Measurements from ENCODE around the gene KRT86.

KRT86 gene

DNA sequence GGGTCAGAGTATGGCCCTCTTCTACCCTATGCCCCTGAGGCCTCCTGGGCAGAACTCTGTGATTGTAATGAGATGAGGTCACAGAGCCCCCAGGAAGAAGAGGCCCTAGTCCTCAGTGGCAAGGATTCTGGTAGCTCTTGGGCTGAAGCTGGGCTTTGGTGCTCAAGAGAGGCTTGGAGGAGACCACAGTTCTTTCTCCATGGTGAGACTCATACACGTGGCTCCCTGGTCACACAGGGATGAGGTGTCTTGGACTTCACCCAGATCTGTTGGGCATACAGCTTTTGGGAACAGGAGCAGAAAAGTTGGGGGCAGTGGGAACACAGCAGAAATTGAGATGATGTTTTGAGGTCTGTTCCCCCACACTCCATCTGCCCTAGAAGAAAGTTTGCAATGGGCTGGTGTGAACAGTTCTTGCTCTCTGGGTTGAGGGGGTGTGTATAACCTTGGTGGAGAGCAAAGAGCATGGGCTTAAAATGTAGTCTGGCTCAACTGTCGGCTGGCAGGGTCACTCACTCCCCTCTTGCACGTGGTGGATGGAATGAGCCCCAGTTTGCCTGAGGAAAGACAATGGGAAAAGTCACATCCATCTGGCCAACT, at the start of gene KRT86:
KRT86 (plus strand) TSS at position 125 of the 600 bp plus-strand sequence. CDS start 27,272 bp downstream, outside the sequence.
- DNase-seq: no peak
- in situ Hi-C loops (cut with HindIII; ENCODE audit: low pct_ligation_motif_present, low pct_unique_long_range_greater_than_20kb, low sequenced_read_pairs): no loop called here

DNA sequence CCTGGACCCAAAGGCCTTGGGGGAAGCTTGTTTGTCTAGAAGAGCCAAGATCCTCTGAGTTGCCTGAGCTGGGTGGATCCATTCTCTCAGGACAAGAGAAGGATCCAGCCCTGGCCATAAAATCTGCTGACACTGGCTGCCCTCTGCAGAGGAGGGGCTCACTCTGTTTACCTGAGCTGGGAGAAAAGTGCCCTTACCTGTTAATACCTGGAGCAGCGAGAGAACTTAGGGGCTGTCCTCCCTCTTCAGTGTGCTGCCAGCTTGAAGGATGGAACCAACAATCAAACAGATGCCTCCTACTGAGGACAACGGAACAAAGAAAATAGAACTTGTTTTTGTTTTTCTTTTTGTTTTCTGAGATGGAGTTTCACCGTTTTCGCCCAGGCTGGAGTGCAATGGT, 48.7 kb upstream of the KRT86 start:
- no peak for DNase-seq
- in situ Hi-C loops (cut with HindIII; ENCODE audit: low pct_ligation_motif_present, low pct_unique_long_range_greater_than_20kb, low sequenced_read_pairs): no loop called here

DNA sequence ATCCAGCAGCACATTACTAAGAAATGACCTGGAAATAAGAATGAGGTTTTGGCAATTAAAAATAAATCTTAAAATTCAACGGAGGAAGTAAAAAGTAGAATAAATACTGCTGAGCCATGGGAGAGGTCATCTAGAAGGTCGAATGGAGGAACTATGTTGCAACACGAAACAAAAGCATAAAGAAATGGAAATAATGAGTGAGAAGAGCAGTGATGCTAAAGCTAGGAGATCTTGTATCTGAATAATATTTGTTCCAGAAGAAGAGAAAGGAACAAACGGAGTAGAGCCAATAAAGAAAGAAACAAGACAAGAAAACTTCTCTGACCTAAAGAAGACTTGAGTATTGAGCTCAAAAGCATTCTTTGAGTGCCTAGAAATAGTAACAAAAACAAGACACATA, 48.0 kb upstream of the KRT86 start:
- in situ Hi-C loops (cut with HindIII; ENCODE audit: low pct_ligation_motif_present, low pct_unique_long_range_greater_than_20kb, low sequenced_read_pairs): no loop called here
- DNase-seq: no peak

DNA sequence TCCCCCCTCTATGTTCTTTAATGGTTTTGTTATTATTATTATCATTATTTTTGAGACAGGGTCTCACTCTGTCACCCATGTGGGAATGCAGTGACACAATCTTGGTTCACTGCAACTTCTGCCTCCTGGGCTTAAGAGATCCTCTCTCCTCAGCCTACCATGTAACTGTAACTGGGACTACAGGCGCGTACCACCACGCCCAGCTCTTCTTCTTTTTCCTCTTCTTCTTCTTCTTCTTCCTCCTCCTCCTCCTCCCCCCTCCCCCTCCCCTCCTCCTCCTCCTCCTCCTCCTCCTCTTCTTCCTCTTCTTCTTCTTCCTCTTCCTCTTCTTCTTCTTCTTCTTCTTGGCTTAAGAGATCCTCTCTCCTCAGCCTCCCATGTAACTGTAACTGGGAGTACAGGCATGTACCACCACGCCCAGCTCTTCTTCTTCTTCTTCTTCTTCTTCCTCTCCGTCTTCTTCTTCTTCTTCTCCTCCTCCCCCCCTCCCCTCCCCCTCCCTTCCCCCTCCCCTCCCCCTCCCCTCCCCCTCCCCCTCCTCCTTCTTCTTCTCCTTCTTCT, 46.8 kb upstream of the KRT86 start:
- in situ Hi-C loops (cut with HindIII; ENCODE audit: low pct_ligation_motif_present, low pct_unique_long_range_greater_than_20kb, low sequenced_read_pairs): no loop called here
- no peak for DNase-seq

DNA sequence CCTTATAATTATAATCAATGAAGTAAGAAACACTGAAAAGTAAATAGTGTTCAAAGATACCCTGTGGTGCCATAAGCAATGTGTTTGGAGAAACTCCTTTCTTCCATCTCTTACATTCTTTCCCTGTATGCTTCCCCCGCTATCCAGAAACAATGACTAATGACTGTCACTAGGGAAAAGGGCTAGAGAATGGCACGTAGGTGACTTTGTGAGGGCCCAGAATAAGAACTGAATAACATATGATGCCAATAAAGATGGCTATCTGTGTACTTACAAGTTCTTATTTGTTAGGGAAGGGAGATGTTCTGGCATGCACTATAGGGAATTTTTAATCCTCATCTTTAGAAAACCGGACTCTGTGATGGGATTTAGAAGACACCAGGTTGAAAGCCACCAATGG, 46.1 kb upstream of the KRT86 start:
- in situ Hi-C loops (cut with HindIII; ENCODE audit: low pct_ligation_motif_present, low pct_unique_long_range_greater_than_20kb, low sequenced_read_pairs): no loop called here
- DNase-seq: no peak

DNA sequence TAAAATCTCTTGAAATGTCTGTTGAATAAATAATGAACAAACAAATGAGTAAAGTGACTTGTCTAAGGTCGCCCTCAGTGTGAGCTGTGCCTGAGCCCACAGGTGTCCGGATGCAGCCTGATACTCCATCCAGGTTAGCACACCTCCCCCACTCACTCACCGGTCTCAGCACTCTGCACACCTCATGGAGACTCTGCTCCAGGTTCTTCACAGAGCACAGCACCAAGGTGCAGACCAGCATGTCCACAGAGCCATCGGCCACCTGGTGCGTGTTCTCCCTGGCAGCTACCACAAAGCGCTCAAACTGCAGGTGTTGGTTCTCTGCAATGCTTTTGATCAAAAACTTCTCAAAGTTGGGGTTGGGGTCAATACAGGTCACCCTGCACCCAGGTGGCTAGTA, 45.5 kb upstream of the KRT86 start:
- DNase-seq: no peak
- in situ Hi-C loops (cut with HindIII; ENCODE audit: low pct_ligation_motif_present, low pct_unique_long_range_greater_than_20kb, low sequenced_read_pairs): no loop called here

DNA sequence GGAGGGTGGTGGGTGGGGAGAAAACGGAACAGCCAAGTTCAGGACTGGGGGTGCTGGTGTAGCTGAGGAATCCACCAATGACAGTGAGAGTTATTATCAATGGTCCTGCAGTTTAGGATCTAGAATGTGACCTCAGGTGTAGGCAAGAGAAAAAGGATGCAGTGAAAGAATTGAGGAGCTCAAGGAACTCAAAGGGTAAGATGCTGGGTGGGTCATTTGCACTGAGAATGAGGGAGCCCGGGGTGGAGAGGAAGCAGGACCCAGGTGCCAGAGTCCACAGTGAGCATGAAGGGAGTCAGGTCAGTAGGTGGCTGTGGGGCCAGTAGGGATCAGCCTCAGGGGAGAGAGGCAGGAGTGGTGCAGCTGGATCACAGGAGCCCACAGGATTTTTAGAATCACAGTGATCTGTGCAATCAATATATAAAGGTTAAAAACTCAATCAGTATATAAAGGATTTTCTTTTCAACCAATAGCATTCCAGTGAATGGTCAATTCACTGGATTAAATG, 44.6 kb upstream of the KRT86 start:
- in situ Hi-C loops (cut with HindIII; ENCODE audit: low pct_ligation_motif_present, low pct_unique_long_range_greater_than_20kb, low sequenced_read_pairs): no loop called here

DNA sequence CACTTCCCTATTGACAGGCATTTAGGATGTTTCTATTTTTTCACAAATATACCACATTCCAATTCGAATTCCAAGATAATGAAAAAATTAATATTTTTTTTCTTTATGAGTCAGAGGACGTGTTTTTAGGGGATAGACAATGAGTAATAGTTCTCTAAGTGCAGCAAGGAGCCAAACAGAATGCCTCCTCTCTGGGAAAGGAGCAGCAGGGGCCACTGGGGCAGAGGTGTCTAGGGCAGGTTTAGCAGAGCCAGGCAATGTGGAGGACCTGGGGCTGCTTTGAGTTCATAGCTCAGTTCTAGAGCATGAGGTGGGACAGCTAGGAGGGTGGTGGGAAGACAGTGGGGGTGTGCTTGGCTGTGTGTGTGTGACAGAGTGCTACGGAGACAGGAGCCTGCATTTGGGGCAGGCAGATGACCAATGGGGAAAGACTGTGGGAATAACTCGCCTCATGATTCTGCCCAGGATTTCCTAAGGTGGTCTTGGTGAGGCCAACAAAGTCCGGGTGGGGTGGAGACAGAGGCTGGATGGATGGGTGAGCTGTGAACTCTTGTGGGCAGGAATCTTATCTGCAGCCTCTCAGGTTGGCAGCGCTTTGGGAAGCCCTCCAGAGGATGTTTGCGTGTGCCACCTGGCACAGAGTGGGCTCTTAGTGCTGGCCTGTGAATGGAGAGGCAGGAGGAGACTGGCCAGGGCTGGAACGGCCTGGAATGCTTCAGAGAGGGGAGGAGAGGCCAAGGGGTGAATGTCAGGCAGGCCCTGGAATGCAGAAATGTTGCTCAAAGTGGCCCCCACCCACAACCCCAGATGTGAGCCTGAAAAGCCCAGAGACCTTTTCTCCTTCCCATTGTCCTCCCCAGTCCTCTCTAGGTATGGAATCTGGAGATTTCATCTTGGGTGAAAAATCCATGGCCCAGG, 43.8 kb upstream of the KRT86 start:
- DNase-seq: peak; percentile 75
- in situ Hi-C loops (cut with HindIII; ENCODE audit: low pct_ligation_motif_present, low pct_unique_long_range_greater_than_20kb, low sequenced_read_pairs): no loop called here

More for the DNA sequence above, 44.6 kb upstream of the KRT86 start:
- DNase-seq: no peak

DNA sequence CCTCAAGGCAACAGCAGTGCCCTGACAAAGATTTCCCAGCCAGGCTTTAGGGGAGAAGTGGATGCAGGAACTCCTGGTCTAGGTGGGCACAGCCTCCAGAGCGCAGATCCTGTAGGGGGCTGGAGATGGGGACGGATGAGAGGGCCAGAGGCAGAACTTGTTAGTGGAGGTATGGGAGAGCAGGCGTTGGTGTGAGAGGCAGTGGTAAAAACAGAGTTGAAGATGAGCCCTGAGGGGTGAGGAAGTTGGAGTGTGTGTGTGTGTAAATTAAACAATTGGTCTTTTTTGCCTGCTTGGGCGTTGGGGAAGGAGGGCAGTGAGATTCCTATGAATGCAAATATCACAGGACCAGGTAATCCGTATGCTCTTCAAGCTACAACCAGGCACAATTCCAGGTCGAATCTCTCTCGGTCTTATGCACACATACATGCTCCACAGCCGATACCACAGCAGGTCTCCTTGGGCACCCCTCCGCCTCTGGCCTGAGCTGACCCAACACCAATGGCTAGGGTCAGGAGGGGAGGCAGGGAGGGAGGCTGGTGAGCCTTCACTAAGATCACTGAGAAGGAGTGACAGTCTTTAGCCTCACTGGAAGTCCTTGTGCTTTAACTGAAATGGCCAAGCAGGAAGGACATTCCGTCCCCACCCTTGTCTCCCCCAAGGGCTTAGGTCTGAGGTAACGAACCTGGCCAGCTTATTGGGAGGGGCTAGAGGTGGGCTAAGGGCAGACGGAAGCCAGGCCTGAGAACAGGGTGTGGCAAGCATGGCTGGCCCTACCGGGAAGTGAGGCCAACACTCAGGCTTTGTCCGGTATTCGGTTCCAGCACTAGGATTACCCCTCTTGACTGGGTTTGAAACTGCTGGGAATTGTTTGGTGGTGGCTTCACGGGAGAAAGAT, 42.9 kb upstream of the KRT86 start:
- DNase-seq: no peak

DNA sequence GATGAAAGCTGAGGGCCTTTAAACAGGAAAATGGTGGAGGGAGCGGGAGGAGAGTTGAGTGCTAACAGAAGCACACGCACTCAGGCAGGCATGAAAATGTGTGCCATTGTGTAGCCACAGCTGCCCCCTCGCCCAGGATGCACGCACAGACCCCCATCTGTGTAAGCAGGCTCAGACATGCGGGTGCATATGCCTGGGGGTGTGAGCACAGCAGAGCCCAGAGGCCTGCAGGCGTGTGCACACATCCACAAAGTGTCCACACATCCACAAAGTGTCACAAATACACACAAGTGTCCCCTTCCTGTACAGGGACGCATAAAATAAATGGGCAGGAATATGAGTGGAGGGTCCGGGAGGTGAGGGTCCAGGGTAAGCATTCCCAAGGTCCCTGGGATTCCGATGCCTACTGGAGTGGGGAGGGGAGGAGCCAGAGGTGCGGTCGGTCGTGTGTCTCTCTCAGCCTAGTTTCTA, 42.2 kb upstream of the KRT86 start:
- DNase-seq: no peak
- in situ Hi-C loops (cut with HindIII; ENCODE audit: low pct_ligation_motif_present, low pct_unique_long_range_greater_than_20kb, low sequenced_read_pairs): no loop called here

More for the DNA sequence above, 42.9 kb upstream of the KRT86 start:
- in situ Hi-C loops (cut with HindIII; ENCODE audit: low pct_ligation_motif_present, low pct_unique_long_range_greater_than_20kb, low sequenced_read_pairs): no loop called here

DNA sequence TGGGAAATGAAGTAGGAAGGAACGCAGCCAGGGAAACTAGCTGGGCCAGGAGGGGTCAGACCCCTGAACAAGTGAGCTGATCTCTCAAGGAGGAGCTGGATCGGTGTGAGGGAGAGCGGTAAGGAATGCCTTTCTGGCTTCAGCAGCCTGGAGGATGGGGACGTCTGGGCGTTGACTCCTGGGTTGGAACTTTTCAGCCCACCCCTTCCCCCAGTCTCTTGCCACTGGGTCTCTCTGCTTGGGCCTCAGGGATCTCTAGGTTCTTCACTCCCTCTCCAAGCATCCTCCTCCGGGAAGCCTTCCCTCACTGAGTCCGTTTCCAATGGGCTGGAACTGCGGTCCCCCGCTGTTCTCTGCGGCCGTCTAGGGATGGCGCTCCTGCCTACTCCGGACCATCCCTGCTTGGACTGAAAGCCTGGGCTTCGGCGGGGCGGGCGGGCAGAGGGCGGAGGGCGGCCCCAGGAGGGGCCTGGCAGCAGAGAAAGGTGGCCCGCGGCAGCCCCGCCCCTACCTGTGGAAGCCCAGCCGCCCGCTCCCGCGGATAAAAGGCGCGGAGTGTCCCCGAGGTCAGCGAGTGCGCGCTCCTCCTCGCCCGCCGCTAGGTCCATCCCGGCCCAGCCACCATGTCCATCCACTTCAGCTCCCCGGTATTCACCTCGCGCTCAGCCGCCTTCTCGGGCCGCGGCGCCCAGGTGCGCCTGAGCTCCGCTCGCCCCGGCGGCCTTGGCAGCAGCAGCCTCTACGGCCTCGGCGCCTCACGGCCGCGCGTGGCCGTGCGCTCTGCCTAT, 41.6 kb upstream of the KRT86 start, which contains the start of gene KRT7:
KRT7 (plus strand) TSS at position 570 of the 788 bp plus-strand sequence; CDS start at position 624, 54 bp downstream.
- in situ Hi-C loops (cut with HindIII; ENCODE audit: low pct_ligation_motif_present, low pct_unique_long_range_greater_than_20kb, low sequenced_read_pairs): no loop called here
- DNase-seq: no peak

DNA sequence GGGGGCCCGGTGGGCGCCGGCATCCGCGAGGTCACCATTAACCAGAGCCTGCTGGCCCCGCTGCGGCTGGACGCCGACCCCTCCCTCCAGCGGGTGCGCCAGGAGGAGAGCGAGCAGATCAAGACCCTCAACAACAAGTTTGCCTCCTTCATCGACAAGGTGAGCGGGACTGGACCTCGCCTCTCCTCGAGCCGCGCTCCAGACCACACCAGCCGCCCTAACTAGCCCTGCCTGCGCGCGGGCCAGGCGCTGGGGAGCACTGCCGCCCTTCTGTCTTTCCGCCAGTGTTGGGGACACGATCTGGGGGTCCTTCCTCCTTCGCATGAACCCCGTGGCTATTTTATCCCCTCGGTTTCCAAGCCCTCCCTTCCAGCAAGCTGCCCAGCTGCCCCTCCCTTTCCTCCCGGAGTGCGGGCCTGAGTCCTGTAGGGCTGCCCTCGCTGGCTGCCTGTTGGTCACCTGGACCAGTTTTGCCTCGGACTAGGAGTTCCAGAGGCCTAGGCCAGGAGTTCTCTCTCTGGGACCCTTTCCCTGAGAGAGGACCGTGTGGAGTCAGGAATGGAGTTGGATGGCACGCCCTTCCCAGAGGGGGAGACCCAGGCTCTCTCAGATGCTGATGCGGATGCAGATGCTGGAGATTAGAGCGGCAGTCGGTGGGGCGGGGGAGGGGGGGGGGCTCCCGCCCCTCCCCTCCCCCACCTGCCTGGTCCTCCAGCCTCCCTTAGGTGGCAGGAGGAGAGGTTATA, 40.8 kb upstream of the KRT86 start:
- no peak for DNase-seq
- in situ Hi-C loops (cut with HindIII; ENCODE audit: low pct_ligation_motif_present, low pct_unique_long_range_greater_than_20kb, low sequenced_read_pairs): no loop called here

DNA sequence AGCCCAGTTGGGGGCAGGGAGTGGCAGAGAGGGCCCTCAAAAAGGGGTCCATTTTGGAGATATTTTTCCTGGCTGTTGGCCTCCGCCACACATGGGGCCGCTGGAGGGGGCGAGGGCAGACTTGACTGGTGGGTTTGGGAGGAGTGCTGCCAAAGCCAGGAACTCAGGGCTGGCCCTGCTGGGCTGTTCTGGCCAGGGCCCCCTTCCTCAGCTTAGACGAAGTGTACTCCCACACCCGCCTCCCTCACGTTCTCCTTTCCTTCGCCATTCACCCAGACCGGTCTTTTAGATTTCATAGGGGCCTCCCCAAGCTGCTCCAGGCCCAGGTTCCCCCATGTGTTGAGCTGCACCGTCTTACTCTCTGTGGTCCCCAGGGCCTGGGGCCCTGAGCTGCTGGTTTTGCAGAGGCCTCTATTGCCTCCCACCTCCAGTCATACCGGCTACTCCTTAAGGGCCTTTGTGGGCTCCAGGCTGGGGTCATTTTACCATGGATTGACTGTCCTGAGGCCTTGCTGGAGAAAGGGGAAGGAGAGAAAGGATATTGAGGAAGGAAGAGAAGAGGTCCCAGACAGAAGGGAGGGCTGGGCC, 40.1 kb upstream of the KRT86 start:
- in situ Hi-C loops (cut with HindIII; ENCODE audit: low pct_ligation_motif_present, low pct_unique_long_range_greater_than_20kb, low sequenced_read_pairs): no loop called here
- DNase-seq: no peak

DNA sequence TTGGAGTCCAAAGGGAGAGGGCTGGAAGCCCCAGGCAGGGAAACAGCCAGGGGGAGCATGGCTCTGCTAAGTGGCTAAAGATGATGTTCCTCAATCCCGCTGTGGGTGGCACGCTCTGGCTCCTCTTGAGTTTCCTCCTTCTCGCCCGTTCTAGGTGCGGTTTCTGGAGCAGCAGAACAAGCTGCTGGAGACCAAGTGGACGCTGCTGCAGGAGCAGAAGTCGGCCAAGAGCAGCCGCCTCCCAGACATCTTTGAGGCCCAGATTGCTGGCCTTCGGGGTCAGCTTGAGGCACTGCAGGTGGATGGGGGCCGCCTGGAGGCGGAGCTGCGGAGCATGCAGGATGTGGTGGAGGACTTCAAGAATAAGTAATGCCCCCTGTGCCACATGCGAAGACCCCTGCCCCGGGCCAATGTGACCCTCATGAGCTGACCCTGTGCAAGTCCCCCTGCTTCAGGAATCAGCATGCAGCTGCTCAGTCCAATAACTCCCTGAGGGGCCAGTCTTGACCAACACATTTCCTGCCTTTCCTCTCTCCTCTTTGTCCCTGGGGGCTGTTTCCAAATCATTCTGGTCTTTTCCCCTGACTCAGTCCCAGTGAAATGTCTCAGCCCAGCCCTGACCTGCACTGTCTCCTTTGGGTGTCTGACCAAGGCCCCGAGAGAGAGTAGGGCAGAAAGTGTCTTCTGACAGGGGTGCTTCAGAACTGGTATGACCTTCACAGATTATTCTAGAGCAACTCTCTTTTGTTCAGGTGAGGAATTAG, 39.3 kb upstream of the KRT86 start:
- in situ Hi-C loops (cut with HindIII; ENCODE audit: low pct_ligation_motif_present, low pct_unique_long_range_greater_than_20kb, low sequenced_read_pairs): no loop called here
- no peak for DNase-seq

DNA sequence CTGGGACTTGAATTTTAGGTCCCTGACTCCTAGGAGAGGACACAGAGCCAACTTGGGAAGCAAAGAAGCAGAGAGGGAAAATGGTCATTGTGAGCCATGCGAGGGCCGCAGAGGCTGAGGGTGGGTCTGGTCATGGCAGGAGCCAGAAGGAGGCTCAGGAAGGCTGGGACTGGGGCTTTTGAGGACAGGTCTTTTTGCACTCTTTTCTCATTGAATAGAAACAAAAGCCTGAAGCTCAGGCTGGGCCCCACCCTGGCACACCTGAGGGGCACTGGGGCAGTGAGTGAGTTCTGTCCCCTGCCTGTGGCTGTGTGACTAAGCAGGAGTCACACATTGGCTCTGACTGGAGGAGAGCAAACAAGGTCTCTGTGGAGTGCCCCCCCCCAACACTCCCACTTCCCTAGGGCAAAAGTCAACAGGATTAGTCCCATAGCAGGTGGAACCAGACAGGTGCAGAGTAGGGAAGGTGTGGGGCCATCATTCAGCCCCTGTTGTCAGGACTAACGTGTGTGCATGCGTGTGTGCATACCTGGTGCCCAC, 38.6 kb upstream of the KRT86 start:
- in situ Hi-C loops (cut with HindIII; ENCODE audit: low pct_ligation_motif_present, low pct_unique_long_range_greater_than_20kb, low sequenced_read_pairs): no loop called here
- no peak for DNase-seq
